Colonic mucosa (tissue), 4 donors: ENCODE data around the gene FGGY. TPM values are rescaled to one million over a fixed set of nuclear protein-coding genes. Genes with fewer than 3 reads are reported as not detected.

ENCODE experiments used
- DNase-seq: peaks from one replicate; pipeline ENCODE4 v3.0.0-alpha.2; 2020
- H3K27ac ChIP-seq: fragments of 200-600 bp; one replicate; pipeline ENCODE4 v1.8.0; 2021
- H3K27me3 ChIP-seq: fragments of 200-600 bp; one replicate; pipeline ENCODE4 v1.8.0; 2021
- H3K36me3 ChIP-seq: fragments of 200-600 bp; one replicate; pipeline ENCODE4 v1.8.0; 2021
- H3K4me1 ChIP-seq: fragments of 200-600 bp; one replicate; pipeline ENCODE4 v1.8.0; 2021; ENCODE audit warnings: mild to moderate bottlenecking
- H3K4me3 ChIP-seq: fragments of 200-600 bp; one replicate; pipeline ENCODE4 v1.8.0; 2021
- H3K9ac ChIP-seq, 2 donors: one replicate each; pipeline ENCODE4 v1.7.0; 2013; ENCODE audit warnings: control low read depth in 2 of 2, low read depth in 2 of 2, low read length in 2 of 2
- H3K9me3 ChIP-seq: fragments of 200-600 bp; one replicate; pipeline ENCODE4 v1.8.0; 2021
- CTCF ChIP-seq: fragments of 200-600 bp; IDR thresholded peaks from one replicate; pipeline ENCODE4 v1.8.0; 2022; ENCODE audit warnings: antibody characterized with exemption, mild to moderate bottlenecking
- intact Hi-C: fragments of 100-400 bp; cut with DNase I; formaldehyde crosslinking; loops from one replicate; pipeline ENCODE4 v1.14.1; 2022
- total RNA-seq, 2 donors: library from RNA; stranded (reverse); fragmentation: NEBNext Ultra II Directional in 1 of 2; extraction: Animal tissue kit (Norgen Biotek cat#: 25700) in 1 of 2; gene quantifications; one replicate each; pipeline ENCODE4 v1.2.1, GENCODE V29; 2021
- donor health status: healthy.
- donor health status: DM: no; HTN: no; CAD: no.
- donor health status: DM: no; HTN: no; CAD: no.

FGGY gene
- total RNA-seq, 2 donors from 2014 or later: 12.5 to 19.5 TPM

- DNase-seq: no peak
- no peaks in the 10 kb centered on the region for H3K4me1 ChIP-seq
- H3K27ac ChIP-seq: peak overlapping the region; percentile 51
- no peaks in the 10 kb centered on the region for H3K36me3 ChIP-seq
- H3K27me3 ChIP-seq: no peaks in the 10 kb centered on the region
- TF ChIP-seq CTCF: no peak
- H3K9me3 ChIP-seq: no peaks in the 10 kb centered on the region
- H3K4me3 ChIP-seq: no peak overlapping the region
- intact Hi-C loops: no loop called here
- peak overlapping the region in 1 of 2 donors; percentile 19 for H3K9ac ChIP-seq
Observed at GRCh38 chr1:59315529-59316463, 18.9 kb downstream of the FGGY start.

- Histone ChIP-seq H3K27ac (peak overlapping the region; percentile 51), H3K4me3 (no peak overlapping the region), H3K4me1 (no peaks in the 10 kb centered on the region), H3K9ac (no peak overlapping the region), H3K36me3 (no peaks in the 10 kb centered on the region), H3K27me3 (no peaks in the 10 kb centered on the region), H3K9me3 (no peaks in the 10 kb centered on the region)
- intact Hi-C loops: no loop called here
- no peak for TF ChIP-seq CTCF
- no peak for DNase-seq
Observed at GRCh38 chr1:59316497-59317128, 19.7 kb downstream of the FGGY start.

GRCh38 chr1:59317343-59317742 lies 20.4 kb downstream of the FGGY start:
- Histone ChIP-seq H3K27me3 (no peaks in the 10 kb centered on the region), H3K9ac (no peak overlapping the region), H3K9me3 (no peaks in the 10 kb centered on the region), H3K27ac (no peak overlapping the region), H3K36me3 (no peaks in the 10 kb centered on the region), H3K4me3 (no peak overlapping the region), H3K4me1 (no peaks in the 10 kb centered on the region)
- intact Hi-C loops: no loop called here
- DNase-seq: no peak
- no peak for TF ChIP-seq CTCF

GRCh38 chr1:59317780-59318179 lies 20.9 kb downstream of the FGGY start:
- Histone ChIP-seq H3K36me3 (no peaks in the 10 kb centered on the region), H3K27ac (no peak overlapping the region), H3K9ac (no peak overlapping the region), H3K9me3 (no peaks in the 10 kb centered on the region), H3K27me3 (no peaks in the 10 kb centered on the region), H3K4me3 (no peak overlapping the region), H3K4me1 (no peaks in the 10 kb centered on the region)
- intact Hi-C loops: no loop called here
- no peak for TF ChIP-seq CTCF
- DNase-seq: no peak

- no peak for DNase-seq
- TF ChIP-seq CTCF: no peak
- intact Hi-C loops: no loop called here
- Histone ChIP-seq H3K36me3 (no peaks in the 10 kb centered on the region), H3K9ac (no peak overlapping the region), H3K4me3 (no peak overlapping the region), H3K27ac (no peak overlapping the region), H3K9me3 (no peaks in the 10 kb centered on the region), H3K4me1 (no peaks in the 10 kb centered on the region), H3K27me3 (no peaks in the 10 kb centered on the region)
Observed at GRCh38 chr1:59318271-59318860, 21.5 kb downstream of the FGGY start.
